ENCODE data around the gene IRF2. TPM values are rescaled to one million over a fixed set of nuclear protein-coding genes. Genes with fewer than 3 reads are reported as not detected.

IRF2 gene
- 38.8 TPM for polyA plus RNA-seq
- long read RNA-seq, donor 1, partial matches to known transcripts: 0 of 1 reads
- long read RNA-seq, donor 1, other reads (novel, unspliced or antisense): 0 of 1 reads
- long read RNA-seq, donor 2, transcript IRF2-201 (9 exons, 2,303 nt): major isoform, 9 of 9 reads
- long read RNA-seq, donor 2, partial matches to known transcripts: 0 of 9 reads
- long read RNA-seq, donor 2, other reads (novel, unspliced or antisense): 0 of 9 reads
- long read RNA-seq, donor 3, transcript IRF2-201 (9 exons, 2,303 nt): major isoform, 10 of 22 reads
- long read RNA-seq, donor 3, partial matches to known transcripts: 12 of 22 reads
- long read RNA-seq, donor 3, other reads (novel, unspliced or antisense): 0 of 22 reads
- long read RNA-seq, donor 4, partial matches to known transcripts: 0 of 2 reads
- long read RNA-seq, donor 4, other reads (novel, unspliced or antisense): 0 of 2 reads
- long read RNA-seq, donor 5, partial matches to known transcripts: 0 of 4 reads
- long read RNA-seq, donor 5, other reads (novel, unspliced or antisense): 0 of 4 reads
- long read RNA-seq, donor 6, transcript IRF2-201 (9 exons, 2,303 nt): major isoform, 13 of 19 reads
- long read RNA-seq, donor 6, partial matches to known transcripts: 6 of 19 reads
- long read RNA-seq, donor 6, other reads (novel, unspliced or antisense): 0 of 19 reads
- long read RNA-seq, donor 7, partial matches to known transcripts: 6 of 7 reads
- long read RNA-seq, donor 7, other reads (novel, unspliced or antisense): 0 of 7 reads
- long read RNA-seq, donor 8, transcript IRF2-201 (9 exons, 2,303 nt): major isoform, 16 of 36 reads
- long read RNA-seq, donor 8, partial matches to known transcripts: 20 of 36 reads
- long read RNA-seq, donor 8, other reads (novel, unspliced or antisense): 0 of 36 reads
- long read RNA-seq, donor 9, transcript IRF2-201 (9 exons, 2,303 nt): major isoform, 10 of 16 reads
- long read RNA-seq, donor 9, partial matches to known transcripts: 6 of 16 reads
- long read RNA-seq, donor 9, other reads (novel, unspliced or antisense): 0 of 16 reads
- long read RNA-seq, donor 10, transcript IRF2-201 (9 exons, 2,303 nt): major isoform, 13 of 18 reads
- long read RNA-seq, donor 10, partial matches to known transcripts: 5 of 18 reads
- long read RNA-seq, donor 10, other reads (novel, unspliced or antisense): 0 of 18 reads
- long read RNA-seq, donor 11, transcript IRF2-201 (9 exons, 2,303 nt): major isoform, 6 of 12 reads
- long read RNA-seq, donor 11, partial matches to known transcripts: 6 of 12 reads
- long read RNA-seq, donor 11, other reads (novel, unspliced or antisense): 0 of 12 reads

- peak; percentile 99 for DNase-seq
- Histone ChIP-seq H3K36me3 (ENCODE audit: control insufficient read depth, insufficient read depth, low read length) (no peaks in the 10 kb centered on the region), H3K4me1 (ENCODE audit: control insufficient read depth, insufficient read depth, low read length) (peaks cover 30% of the 10 kb centered on the region), H3K4me3 (ENCODE audit: low read length) (peak within 1 kb of the TSS; percentile 73), H3K27me3 (ENCODE audit: control insufficient read depth, insufficient read depth, low read length) (no peaks in the 10 kb centered on the region), H3K9me3 (ENCODE audit: control insufficient read depth, low read depth, low read length) (no peaks in the 10 kb centered on the region), H3K27ac (ENCODE audit: low read length) (peak within 1 kb of the TSS; percentile 99)
- 0% methylated on average over 1 of the region's 66 CpGs for WGBS (ENCODE audit: insufficient coverage, low lambda C conversion rate)
These were observed at the start of gene IRF2 for GRCh38 chr4:184474263-184475095. Gene IRF2, minus strand, starts transcription at chr4:184474550. Its CDS starts 45,486 bp downstream, at chr4:184429064.

GRCh38 chr4:184515606-184516005 lies 41.3 kb upstream of the IRF2 start:
- H3K27ac ChIP-seq (ENCODE audit: low read length): no peak overlapping the region
- no peaks in the 10 kb centered on the region for H3K4me1 ChIP-seq (ENCODE audit: control insufficient read depth, insufficient read depth, low read length)
- H3K9me3 ChIP-seq (ENCODE audit: control insufficient read depth, low read depth, low read length): no peaks in the 10 kb centered on the region
- no CpG with 5 or more reads among the region's 3 CpGs for WGBS (ENCODE audit: insufficient coverage, low lambda C conversion rate)
- no peaks in the 10 kb centered on the region for H3K27me3 ChIP-seq (ENCODE audit: control insufficient read depth, insufficient read depth, low read length)
- no peak for DNase-seq
- no peaks in the 10 kb centered on the region for H3K36me3 ChIP-seq (ENCODE audit: control insufficient read depth, insufficient read depth, low read length)
- no peak overlapping the region for H3K4me3 ChIP-seq (ENCODE audit: low read length)

- H3K36me3 ChIP-seq (ENCODE audit: control insufficient read depth, insufficient read depth, low read length): no peaks in the 10 kb centered on the region
- peak in 1 of 2 donors; percentile 21 for DNase-seq
- no peaks in the 10 kb centered on the region for H3K4me1 ChIP-seq (ENCODE audit: control insufficient read depth, insufficient read depth, low read length)
- no peaks in the 10 kb centered on the region for H3K9me3 ChIP-seq (ENCODE audit: control insufficient read depth, low read depth, low read length)
- H3K27me3 ChIP-seq (ENCODE audit: control insufficient read depth, insufficient read depth, low read length): no peaks in the 10 kb centered on the region
- H3K4me3 ChIP-seq (ENCODE audit: low read length): no peak overlapping the region
- 100% methylated on average over 1 of the region's 8 CpGs for WGBS (ENCODE audit: insufficient coverage, low lambda C conversion rate)
- no peak overlapping the region for H3K27ac ChIP-seq (ENCODE audit: low read length)
These were observed 40.0 kb upstream of the IRF2 start for GRCh38 chr4:184514121-184514988.

- WGBS (ENCODE audit: insufficient coverage, low lambda C conversion rate): no CpG with 5 or more reads among the region's 2 CpGs
- H3K4me1 ChIP-seq (ENCODE audit: control insufficient read depth, insufficient read depth, low read length): no peaks in the 10 kb centered on the region
- H3K4me3 ChIP-seq (ENCODE audit: low read length): no peak overlapping the region
- H3K27ac ChIP-seq (ENCODE audit: low read length): no peak overlapping the region
- H3K36me3 ChIP-seq (ENCODE audit: control insufficient read depth, insufficient read depth, low read length): no peaks in the 10 kb centered on the region
- H3K9me3 ChIP-seq (ENCODE audit: control insufficient read depth, low read depth, low read length): no peaks in the 10 kb centered on the region
- no peak for DNase-seq
- H3K27me3 ChIP-seq (ENCODE audit: control insufficient read depth, insufficient read depth, low read length): no peaks in the 10 kb centered on the region
These were observed 39.4 kb upstream of the IRF2 start for GRCh38 chr4:184513802-184514120.

- DNase-seq: no peak
- Histone ChIP-seq H3K4me1 (ENCODE audit: control insufficient read depth, insufficient read depth, low read length) (no peaks in the 10 kb centered on the region), H3K4me3 (ENCODE audit: low read length) (no peak overlapping the region), H3K27me3 (ENCODE audit: control insufficient read depth, insufficient read depth, low read length) (no peaks in the 10 kb centered on the region), H3K36me3 (ENCODE audit: control insufficient read depth, insufficient read depth, low read length) (no peaks in the 10 kb centered on the region), H3K27ac (ENCODE audit: low read length) (no peak overlapping the region), H3K9me3 (ENCODE audit: control insufficient read depth, low read depth, low read length) (no peaks in the 10 kb centered on the region)
- no CpG with 5 or more reads among the region's 5 CpGs for WGBS (ENCODE audit: insufficient coverage, low lambda C conversion rate)
These were observed 36.8 kb upstream of the IRF2 start for GRCh38 chr4:184511156-184511555.

- H3K27ac ChIP-seq (ENCODE audit: low read length): no peak overlapping the region
- no peak for DNase-seq
- H3K27me3 ChIP-seq (ENCODE audit: control insufficient read depth, insufficient read depth, low read length): no peaks in the 10 kb centered on the region
- no peaks in the 10 kb centered on the region for H3K9me3 ChIP-seq (ENCODE audit: control insufficient read depth, low read depth, low read length)
- H3K36me3 ChIP-seq (ENCODE audit: control insufficient read depth, insufficient read depth, low read length): no peaks in the 10 kb centered on the region
- H3K4me3 ChIP-seq (ENCODE audit: low read length): no peak overlapping the region
- H3K4me1 ChIP-seq (ENCODE audit: control insufficient read depth, insufficient read depth, low read length): no peaks in the 10 kb centered on the region
- WGBS (ENCODE audit: insufficient coverage, low lambda C conversion rate): no CpG with 5 or more reads among the region's 3 CpGs
These were observed 36.1 kb upstream of the IRF2 start for GRCh38 chr4:184510401-184510800.

- no CpG with 5 or more reads among the region's 7 CpGs for WGBS (ENCODE audit: insufficient coverage, low lambda C conversion rate)
- Histone ChIP-seq H3K4me3 (ENCODE audit: low read length) (no peak overlapping the region), H3K9me3 (ENCODE audit: control insufficient read depth, low read depth, low read length) (no peaks in the 10 kb centered on the region), H3K27me3 (ENCODE audit: control insufficient read depth, insufficient read depth, low read length) (no peaks in the 10 kb centered on the region), H3K36me3 (ENCODE audit: control insufficient read depth, insufficient read depth, low read length) (no peaks in the 10 kb centered on the region), H3K4me1 (ENCODE audit: control insufficient read depth, insufficient read depth, low read length) (no peaks in the 10 kb centered on the region), H3K27ac (ENCODE audit: low read length) (no peak overlapping the region)
- no peak for DNase-seq
These were observed 32.3 kb upstream of the IRF2 start for GRCh38 chr4:184506527-184507121.

- Histone ChIP-seq H3K36me3 (ENCODE audit: control insufficient read depth, insufficient read depth, low read length) (no peaks in the 10 kb centered on the region), H3K27me3 (ENCODE audit: control insufficient read depth, insufficient read depth, low read length) (no peaks in the 10 kb centered on the region), H3K4me3 (ENCODE audit: low read length) (no peak overlapping the region), H3K4me1 (ENCODE audit: control insufficient read depth, insufficient read depth, low read length) (no peaks in the 10 kb centered on the region), H3K27ac (ENCODE audit: low read length) (no peak overlapping the region), H3K9me3 (ENCODE audit: control insufficient read depth, low read depth, low read length) (no peaks in the 10 kb centered on the region)
- DNase-seq: no peak
- no CpG with 5 or more reads among the region's 11 CpGs for WGBS (ENCODE audit: insufficient coverage, low lambda C conversion rate)
These were observed 30.0 kb upstream of the IRF2 start for GRCh38 chr4:184504385-184504784.

GRCh38 chr4:184503869-184504300 lies 29.5 kb upstream of the IRF2 start:
- Histone ChIP-seq H3K9me3 (ENCODE audit: control insufficient read depth, low read depth, low read length) (no peaks in the 10 kb centered on the region), H3K4me3 (ENCODE audit: low read length) (no peak overlapping the region), H3K27me3 (ENCODE audit: control insufficient read depth, insufficient read depth, low read length) (no peaks in the 10 kb centered on the region), H3K4me1 (ENCODE audit: control insufficient read depth, insufficient read depth, low read length) (no peaks in the 10 kb centered on the region), H3K27ac (ENCODE audit: low read length) (no peak overlapping the region), H3K36me3 (ENCODE audit: control insufficient read depth, insufficient read depth, low read length) (no peaks in the 10 kb centered on the region)
- no peak for DNase-seq
- 93% methylated on average over 5 of the region's 8 CpGs for WGBS (ENCODE audit: insufficient coverage, low lambda C conversion rate)

Measured in large intestine (tissue), 12 donors.